Gastroesophageal sphincter (tissue), 3 donors: ENCODE data around the gene TPCN1.

Experiments used
- POLR2A ChIP-seq, 2 donors: fragments of 450-650 bp; IDR thresholded peaks; one replicate each; pipeline ENCODE4 v1.6.1; 2017; ENCODE audit warnings: antibody characterized with exemption in 2 of 2, mild to moderate bottlenecking in 2 of 2, moderate library complexity in 1 of 2
- POLR2AphosphoS5 ChIP-seq: sonication (generic); formaldehyde crosslinking; IDR thresholded peaks from one replicate; pipeline ENCODE4 v1.6.1; 2017; ENCODE audit warnings: antibody characterized with exemption
- TF ChIP-seq, protein P1 (sequence below), 4 experiments: fragments of 200-600 bp in 2 of 4; fragments of 450-650 bp in 2 of 4; sonication (generic) in 1 of 4; IDR thresholded peaks; one replicate each; pipeline ENCODE4 v1.5.1; 2017 to 2019; ENCODE audit warnings: antibody characterized with exemption in 4 of 4, mild to moderate bottlenecking in 2 of 4, moderate library complexity in 2 of 4

DNA sequence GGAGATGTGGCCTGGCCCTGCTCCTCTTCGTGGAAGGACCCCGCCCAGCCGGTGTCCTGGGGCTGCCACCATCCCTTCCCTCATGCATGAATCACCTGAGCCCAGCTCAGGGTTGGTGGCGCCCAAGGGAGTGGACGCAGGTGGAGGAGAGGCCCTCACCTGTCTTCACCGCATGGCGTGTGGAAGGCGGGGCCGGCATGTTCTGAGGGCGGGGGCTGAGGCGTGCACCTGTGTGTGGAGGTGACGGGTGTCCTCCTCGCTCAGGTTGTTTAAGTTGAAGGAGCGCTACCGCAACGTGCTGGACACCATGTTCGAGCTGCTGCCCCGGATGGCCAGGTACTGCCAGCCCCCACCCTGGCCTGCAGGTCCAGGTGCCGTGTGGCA lies 66.6 kb downstream of the TPCN1 start:
- TF ChIP-seq, protein P1, sequence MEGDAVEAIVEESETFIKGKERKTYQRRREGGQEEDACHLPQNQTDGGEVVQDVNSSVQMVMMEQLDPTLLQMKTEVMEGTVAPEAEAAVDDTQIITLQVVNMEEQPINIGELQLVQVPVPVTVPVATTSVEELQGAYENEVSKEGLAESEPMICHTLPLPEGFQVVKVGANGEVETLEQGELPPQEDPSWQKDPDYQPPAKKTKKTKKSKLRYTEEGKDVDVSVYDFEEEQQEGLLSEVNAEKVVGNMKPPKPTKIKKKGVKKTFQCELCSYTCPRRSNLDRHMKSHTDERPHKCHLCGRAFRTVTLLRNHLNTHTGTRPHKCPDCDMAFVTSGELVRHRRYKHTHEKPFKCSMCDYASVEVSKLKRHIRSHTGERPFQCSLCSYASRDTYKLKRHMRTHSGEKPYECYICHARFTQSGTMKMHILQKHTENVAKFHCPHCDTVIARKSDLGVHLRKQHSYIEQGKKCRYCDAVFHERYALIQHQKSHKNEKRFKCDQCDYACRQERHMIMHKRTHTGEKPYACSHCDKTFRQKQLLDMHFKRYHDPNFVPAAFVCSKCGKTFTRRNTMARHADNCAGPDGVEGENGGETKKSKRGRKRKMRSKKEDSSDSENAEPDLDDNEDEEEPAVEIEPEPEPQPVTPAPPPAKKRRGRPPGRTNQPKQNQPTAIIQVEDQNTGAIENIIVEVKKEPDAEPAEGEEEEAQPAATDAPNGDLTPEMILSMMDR (IDR thresholded peaks at IDR 0.05), result no peak
- TF ChIP-seq POLR2A (IDR thresholded peaks at IDR 0.05) (no peak), POLR2AphosphoS5 (no peak)
